Hematopoietic multipotent progenitor cell (in vitro differentiated cells): ENCODE data around the gene EIPR1. TPM values are rescaled to one million over a fixed set of nuclear protein-coding genes. Genes with fewer than 3 reads are reported as not detected.
A peak's percentile ranks its signal among the peaks of the same experiment; 100 is the strongest.

Source experiments
- DNase-seq, 3 donors: peaks; one replicate each; pipeline ENCODE4 v3.0.0-alpha.2; 2011 to 2015; ENCODE audit warnings: low read depth in 2 of 3, low spot score in 2 of 3
- total RNA-seq: library from RNA; depleted of rRNA; stranded (reverse); fragments of >200 nt; gene quantifications from one replicate; pipeline ENCODE4 v1.2.3, GENCODE V29; 2012

EIPR1 gene
- total RNA-seq, 1 donor: 45.8 TPM

DNA sequence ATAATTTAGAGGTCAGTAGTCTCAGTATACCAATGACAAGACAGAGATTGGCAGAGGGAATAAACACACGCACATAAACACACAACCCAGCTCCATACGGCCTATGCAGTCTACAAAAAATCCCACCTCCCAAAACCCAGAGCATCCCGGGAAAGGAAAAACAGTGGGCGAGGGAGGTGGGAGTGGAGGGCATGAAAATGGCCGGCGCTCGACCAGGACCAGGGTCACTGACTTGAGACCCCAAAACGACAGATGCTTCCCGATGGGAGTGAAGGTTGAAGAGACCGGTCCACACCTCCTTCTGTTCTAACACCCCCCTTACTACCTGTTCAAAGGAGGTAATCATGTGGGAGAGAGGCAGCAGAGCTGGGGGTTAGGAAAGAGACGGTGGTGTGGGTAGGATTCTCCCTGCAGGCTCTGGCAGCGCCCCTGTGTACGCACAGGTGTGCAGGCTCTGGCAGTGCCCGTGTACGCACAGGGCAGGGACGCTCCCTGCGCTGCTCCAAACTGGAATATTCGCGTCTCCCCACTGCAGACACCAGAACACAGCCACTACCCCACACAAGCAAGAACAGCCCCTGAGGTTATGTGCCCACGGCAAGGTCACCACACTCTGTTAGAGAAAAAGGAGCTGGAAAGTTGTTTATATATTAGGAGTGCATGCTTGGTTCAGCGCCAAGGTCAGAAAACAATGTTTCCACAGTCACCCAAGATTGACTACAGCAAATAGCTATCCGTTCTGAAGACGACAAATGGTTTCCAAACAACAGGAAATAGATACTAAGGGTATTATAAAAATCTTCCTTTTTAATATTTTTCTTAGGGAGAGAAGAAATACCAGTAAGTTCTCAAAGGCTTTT lies 67.9 kb downstream of the EIPR1 start:
- DNase-seq: no peak

- no peak for DNase-seq
Measured at GRCh38 chr2:3307901-3308300, 69.7 kb downstream of the EIPR1 start.

GRCh38 chr2:3307236-3307635 lies 70.4 kb downstream of the EIPR1 start:
- no peak for DNase-seq

DNA sequence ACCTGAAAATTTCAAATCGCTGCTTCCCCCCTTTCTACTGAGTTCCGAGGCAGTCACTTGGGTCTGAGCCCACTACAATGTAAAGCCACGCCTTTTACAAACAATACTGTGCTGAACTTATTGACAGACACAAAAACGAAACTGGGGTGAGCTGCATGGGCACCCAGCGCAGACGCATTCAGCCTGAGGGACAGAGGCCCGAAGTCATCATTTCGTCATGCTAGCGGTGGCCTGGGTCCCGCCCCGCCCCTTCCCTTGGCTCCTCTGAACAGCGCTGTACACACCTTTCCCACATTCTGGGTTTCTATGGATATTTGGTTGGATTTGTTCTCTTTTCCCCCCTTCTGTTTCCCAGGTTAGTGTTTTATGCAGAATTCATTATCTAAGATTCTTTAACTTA lies 71.7 kb downstream of the EIPR1 start:
- no peak for DNase-seq

DNA sequence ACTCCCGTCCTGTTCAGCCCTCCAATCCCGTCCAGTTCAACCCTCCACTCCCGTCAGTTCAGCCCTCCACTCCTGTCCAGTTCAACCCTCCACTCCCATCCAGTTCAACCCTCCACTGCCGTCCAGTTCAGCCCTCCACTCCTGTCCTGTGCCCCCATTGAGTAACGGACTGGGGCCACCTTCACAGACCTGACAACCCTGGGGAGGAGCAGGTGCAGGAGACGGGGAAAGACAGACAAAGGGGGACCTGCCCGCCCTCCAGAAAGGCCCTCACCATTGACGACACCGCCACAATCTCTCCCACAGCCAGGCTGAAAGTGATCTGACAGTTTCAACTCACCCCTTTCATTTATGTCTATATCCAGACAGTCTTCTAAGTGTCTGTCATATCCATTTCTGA lies 72.2 kb downstream of the EIPR1 start:
- DNase-seq: no peak

- peak; percentile 45 to 65 (median 51) for DNase-seq
Measured at GRCh38 chr2:3303583-3304406, 73.8 kb downstream of the EIPR1 start.

GRCh38 chr2:3302751-3303582 lies 74.7 kb downstream of the EIPR1 start:
- DNase-seq: no peak

DNA sequence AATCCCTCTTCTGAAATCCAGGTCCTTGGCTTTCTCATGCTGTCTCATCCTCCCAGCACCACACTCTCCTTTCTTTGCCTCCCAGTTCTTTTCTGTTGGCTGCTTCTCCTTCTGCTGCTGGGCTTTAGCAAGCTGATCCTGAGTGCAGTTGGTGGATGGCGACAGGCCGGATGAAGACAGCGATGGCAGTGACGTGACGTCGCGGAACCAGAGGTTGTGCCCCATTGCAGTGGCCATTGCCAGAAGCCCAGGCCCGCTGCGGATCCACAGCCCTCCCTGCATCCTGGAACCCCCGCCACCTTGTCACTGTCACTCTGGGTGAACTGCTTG lies 75.2 kb downstream of the EIPR1 start:
- no peak for DNase-seq

GRCh38 chr2:3301001-3301400 lies 76.6 kb downstream of the EIPR1 start:
- no peak for DNase-seq

GRCh38 chr2:3300224-3300995 lies 77.2 kb downstream of the EIPR1 start:
- no peak for DNase-seq

GRCh38 chr2:3299703-3300102 lies 77.9 kb downstream of the EIPR1 start:
- DNase-seq: no peak

DNA sequence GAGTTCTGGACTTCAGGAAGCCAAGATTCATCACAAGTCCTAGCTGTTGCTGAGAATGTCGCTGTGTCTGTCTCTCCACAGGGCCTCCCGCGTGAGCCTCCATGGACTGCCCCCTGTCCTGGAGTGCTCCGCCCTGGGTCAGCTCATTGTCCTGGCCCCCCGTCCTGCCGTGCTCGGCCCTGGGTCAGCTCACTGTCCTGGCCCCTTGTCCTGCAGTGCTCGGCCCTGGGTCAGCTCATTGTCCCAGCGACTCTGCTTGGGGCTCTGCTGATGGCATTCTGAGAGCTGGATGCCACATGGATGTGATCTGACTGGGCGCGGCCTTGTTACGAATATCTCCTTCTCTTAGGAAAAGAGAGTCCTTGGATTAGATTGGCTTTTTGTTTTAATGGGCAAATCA lies 78.5 kb downstream of the EIPR1 start:
- no peak for DNase-seq

GRCh38 chr2:3298191-3298590 lies 79.4 kb downstream of the EIPR1 start:
- DNase-seq: no peak

GRCh38 chr2:3297523-3297922 lies 80.1 kb downstream of the EIPR1 start:
- no peak for DNase-seq

DNA sequence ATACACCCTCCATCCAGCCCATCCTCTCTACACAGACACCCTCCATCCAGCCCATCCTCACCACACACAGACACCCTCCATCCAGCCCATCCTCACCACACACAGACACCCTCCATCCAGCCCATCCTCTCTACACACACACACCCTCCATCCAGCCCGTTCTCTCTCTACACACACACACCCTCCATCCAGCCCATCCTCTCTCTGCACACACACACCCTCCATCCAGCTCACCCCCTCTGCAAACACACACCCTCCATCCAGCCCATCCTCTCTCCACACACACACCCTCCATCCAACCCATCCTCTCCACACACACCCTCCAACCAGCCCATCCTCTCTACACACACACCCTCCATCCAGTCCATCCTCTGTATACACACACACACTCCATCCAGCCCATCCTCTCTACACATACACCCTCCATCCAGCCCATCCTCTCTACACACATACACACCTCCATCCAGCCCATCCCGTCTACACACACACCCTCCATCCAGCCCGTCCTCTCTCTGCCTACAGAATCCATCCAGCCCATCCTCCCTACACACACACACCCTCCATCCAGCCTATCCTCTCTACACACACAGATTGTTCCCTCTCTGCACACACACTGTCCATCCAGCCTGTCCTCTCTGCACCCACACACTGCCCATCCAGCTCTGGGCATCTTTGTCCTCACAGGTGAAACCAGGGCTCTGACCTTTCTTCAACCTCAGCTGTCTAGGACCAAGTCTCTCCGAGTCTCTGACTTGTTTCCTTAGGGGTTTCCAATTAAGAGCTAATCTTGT lies 81.2 kb downstream of the EIPR1 start:
- DNase-seq: no peak

DNA sequence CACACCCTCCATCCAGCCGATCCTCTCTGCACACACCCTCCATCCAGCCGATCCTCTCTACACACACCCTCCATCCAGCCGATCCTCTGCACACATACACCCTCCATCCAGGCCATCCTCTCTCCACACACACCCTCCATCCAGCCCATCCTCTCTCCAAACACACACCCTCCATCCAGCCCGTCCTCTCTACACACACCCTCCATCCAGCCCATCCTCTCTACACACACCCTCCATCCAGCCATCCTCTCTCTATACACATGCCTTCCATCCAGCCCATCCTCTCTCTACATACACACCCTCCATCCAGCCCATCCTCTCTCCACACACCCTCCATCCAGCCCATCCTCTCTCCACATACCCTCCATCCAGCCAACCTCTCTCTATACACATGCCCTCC lies 83.1 kb downstream of the EIPR1 start:
- DNase-seq: no peak

DNA sequence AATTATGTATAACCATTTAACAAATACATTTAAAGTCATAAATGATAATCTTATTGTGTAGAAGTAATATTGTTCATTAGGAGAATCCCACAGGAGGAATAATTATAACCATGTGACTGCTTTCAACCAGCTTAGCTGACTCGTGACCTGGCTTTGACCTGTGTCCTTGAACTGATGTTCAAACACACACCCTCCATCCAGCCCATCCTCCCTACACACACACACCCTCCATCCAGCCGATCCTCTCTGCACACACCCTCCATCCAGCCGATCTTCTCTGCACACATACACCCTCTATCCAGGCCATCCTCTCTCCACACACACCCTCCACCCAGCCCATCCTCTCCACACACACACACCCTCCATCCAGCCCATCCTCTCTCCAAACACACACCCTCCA lies 83.5 kb downstream of the EIPR1 start:
- no peak for DNase-seq

GRCh38 chr2:3293221-3293620 lies 84.4 kb downstream of the EIPR1 start:
- DNase-seq: no peak

DNA sequence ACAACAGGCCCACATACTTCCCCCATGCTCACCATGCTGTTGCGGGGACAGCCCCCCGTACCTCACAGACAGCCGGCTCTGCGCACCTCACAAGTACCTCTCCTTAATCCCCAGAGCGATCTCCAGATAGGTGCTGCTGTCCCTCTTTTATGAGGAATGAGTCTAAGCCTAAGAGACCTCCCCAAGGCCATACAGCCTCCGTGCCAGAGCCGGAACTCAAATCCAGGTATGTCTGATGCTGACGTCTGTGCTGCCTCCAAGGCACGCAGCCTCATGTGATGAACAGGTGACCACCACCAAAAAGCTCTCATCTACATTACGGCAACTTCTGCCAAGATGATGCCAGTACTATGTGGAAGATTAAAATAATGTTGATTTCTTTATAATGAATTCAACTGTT lies 85.2 kb downstream of the EIPR1 start:
- no peak for DNase-seq

GRCh38 chr2:3291750-3292149 lies 85.9 kb downstream of the EIPR1 start:
- no peak for DNase-seq
